ENCODE measurements around the gene HNRNPLL.

The HNRNPLL gene

GRCh38 chr2:38557217-38557616 is 45.5 kb downstream of the HNRNPLL start:
- no peak overlapping the region for H3K27ac ChIP-seq (ENCODE audit: low read depth in 2 of 2, low read length in 2 of 2)
- H3K9me3 ChIP-seq (ENCODE audit: control insufficient read depth in 2 of 2, low read length in 2 of 2) = no peaks in the 10 kb centered on the region
- no peak overlapping the region for H3K9ac ChIP-seq (ENCODE audit: low read depth in 1 of 2, low read length in 2 of 2)
- H3K4me1 ChIP-seq (ENCODE audit: control insufficient read depth in 2 of 2, insufficient read depth in 2 of 2, low read length in 2 of 2) = no peaks in the 10 kb centered on the region
- peaks cover 0 to 9% of the 10 kb centered on the region in 2 donors for H3K36me3 ChIP-seq (ENCODE audit: control insufficient read depth in 2 of 2, insufficient read depth in 2 of 2, low read length in 2 of 2)
- no peak overlapping the region for H3K4me3 ChIP-seq (ENCODE audit: low read length in 2 of 2)
- no peaks in the 10 kb centered on the region for H3K27me3 ChIP-seq (ENCODE audit: control insufficient read depth in 2 of 2, insufficient read depth in 2 of 2, low read length in 2 of 2)

- H3K9me3 ChIP-seq (ENCODE audit: control insufficient read depth in 2 of 2, low read length in 2 of 2) = no peaks in the 10 kb centered on the region
- H3K36me3 ChIP-seq (ENCODE audit: control insufficient read depth in 2 of 2, insufficient read depth in 2 of 2, low read length in 2 of 2) = peaks cover 0 to 4% of the 10 kb centered on the region in 2 donors
These were observed 46.5 kb downstream of the HNRNPLL start for GRCh38 chr2:38556006-38556801.

GRCh38 chr2:38554973-38555595 is 47.6 kb downstream of the HNRNPLL start:
- H3K27ac ChIP-seq (ENCODE audit: low read depth in 2 of 2, low read length in 2 of 2) = no peak overlapping the region
- H3K9ac ChIP-seq (ENCODE audit: low read depth in 1 of 2, low read length in 2 of 2) = no peak overlapping the region
- H3K4me3 ChIP-seq (ENCODE audit: low read length in 2 of 2) = no peak overlapping the region
- H3K9me3 ChIP-seq (ENCODE audit: control insufficient read depth in 2 of 2, low read length in 2 of 2) = no peaks in the 10 kb centered on the region
- H3K4me1 ChIP-seq (ENCODE audit: control insufficient read depth in 2 of 2, insufficient read depth in 2 of 2, low read length in 2 of 2) = no peaks in the 10 kb centered on the region
- H3K27me3 ChIP-seq (ENCODE audit: control insufficient read depth in 2 of 2, insufficient read depth in 2 of 2, low read length in 2 of 2) = no peaks in the 10 kb centered on the region
- no peaks in the 10 kb centered on the region for H3K36me3 ChIP-seq (ENCODE audit: control insufficient read depth in 2 of 2, insufficient read depth in 2 of 2, low read length in 2 of 2)

More at GRCh38 chr2:38556006-38556801, 46.5 kb downstream of the HNRNPLL start:
- no peak overlapping the region for H3K4me3 ChIP-seq (ENCODE audit: low read length in 2 of 2)
- H3K27me3 ChIP-seq (ENCODE audit: control insufficient read depth in 2 of 2, insufficient read depth in 2 of 2, low read length in 2 of 2) = no peaks in the 10 kb centered on the region
- no peak overlapping the region for H3K27ac ChIP-seq (ENCODE audit: low read depth in 2 of 2, low read length in 2 of 2)
- no peak overlapping the region for H3K9ac ChIP-seq (ENCODE audit: low read depth in 1 of 2, low read length in 2 of 2)
- H3K4me1 ChIP-seq (ENCODE audit: control insufficient read depth in 2 of 2, insufficient read depth in 2 of 2, low read length in 2 of 2) = no peaks in the 10 kb centered on the region

- Histone ChIP-seq H3K27me3 (ENCODE audit: control insufficient read depth in 2 of 2, insufficient read depth in 2 of 2, low read length in 2 of 2) (no peaks in the 10 kb centered on the region), H3K27ac (ENCODE audit: low read depth in 2 of 2, low read length in 2 of 2) (no peak overlapping the region), H3K9ac (ENCODE audit: low read depth in 1 of 2, low read length in 2 of 2) (no peak overlapping the region), H3K36me3 (ENCODE audit: control insufficient read depth in 2 of 2, insufficient read depth in 2 of 2, low read length in 2 of 2) (no peaks in the 10 kb centered on the region), H3K4me1 (ENCODE audit: control insufficient read depth in 2 of 2, insufficient read depth in 2 of 2, low read length in 2 of 2) (no peaks in the 10 kb centered on the region), H3K9me3 (ENCODE audit: control insufficient read depth in 2 of 2, low read length in 2 of 2) (no peaks in the 10 kb centered on the region), H3K4me3 (ENCODE audit: low read length in 2 of 2) (no peak overlapping the region)
These were observed 49.2 kb downstream of the HNRNPLL start for GRCh38 chr2:38553554-38553953.

GRCh38 chr2:38552259-38552658 is 50.5 kb downstream of the HNRNPLL start:
- Histone ChIP-seq H3K9ac (ENCODE audit: low read depth in 1 of 2, low read length in 2 of 2) (no peak overlapping the region), H3K9me3 (ENCODE audit: control insufficient read depth in 2 of 2, low read length in 2 of 2) (no peaks in the 10 kb centered on the region), H3K4me3 (ENCODE audit: low read length in 2 of 2) (no peak overlapping the region), H3K27me3 (ENCODE audit: control insufficient read depth in 2 of 2, insufficient read depth in 2 of 2, low read length in 2 of 2) (no peaks in the 10 kb centered on the region), H3K36me3 (ENCODE audit: control insufficient read depth in 2 of 2, insufficient read depth in 2 of 2, low read length in 2 of 2) (no peaks in the 10 kb centered on the region), H3K4me1 (ENCODE audit: control insufficient read depth in 2 of 2, insufficient read depth in 2 of 2, low read length in 2 of 2) (no peaks in the 10 kb centered on the region), H3K27ac (ENCODE audit: low read depth in 2 of 2, low read length in 2 of 2) (no peak overlapping the region)

- Histone ChIP-seq H3K9ac (ENCODE audit: low read depth in 1 of 2, low read length in 2 of 2) (no peak overlapping the region), H3K4me3 (ENCODE audit: low read length in 2 of 2) (no peak overlapping the region), H3K9me3 (ENCODE audit: control insufficient read depth in 2 of 2, low read length in 2 of 2) (no peaks in the 10 kb centered on the region), H3K27me3 (ENCODE audit: control insufficient read depth in 2 of 2, insufficient read depth in 2 of 2, low read length in 2 of 2) (no peaks in the 10 kb centered on the region), H3K4me1 (ENCODE audit: control insufficient read depth in 2 of 2, insufficient read depth in 2 of 2, low read length in 2 of 2) (no peaks in the 10 kb centered on the region), H3K36me3 (ENCODE audit: control insufficient read depth in 2 of 2, insufficient read depth in 2 of 2, low read length in 2 of 2) (no peaks in the 10 kb centered on the region), H3K27ac (ENCODE audit: low read depth in 2 of 2, low read length in 2 of 2) (no peak overlapping the region)
These were observed 51.0 kb downstream of the HNRNPLL start for GRCh38 chr2:38551746-38552145.

- Histone ChIP-seq H3K9me3 (ENCODE audit: control insufficient read depth in 2 of 2, low read length in 2 of 2) (no peaks in the 10 kb centered on the region), H3K36me3 (ENCODE audit: control insufficient read depth in 2 of 2, insufficient read depth in 2 of 2, low read length in 2 of 2) (no peaks in the 10 kb centered on the region), H3K4me3 (ENCODE audit: low read length in 2 of 2) (no peak overlapping the region), H3K9ac (ENCODE audit: low read depth in 1 of 2, low read length in 2 of 2) (no peak overlapping the region), H3K27ac (ENCODE audit: low read depth in 2 of 2, low read length in 2 of 2) (no peak overlapping the region), H3K27me3 (ENCODE audit: control insufficient read depth in 2 of 2, insufficient read depth in 2 of 2, low read length in 2 of 2) (no peaks in the 10 kb centered on the region), H3K4me1 (ENCODE audit: control insufficient read depth in 2 of 2, insufficient read depth in 2 of 2, low read length in 2 of 2) (no peaks in the 10 kb centered on the region)
These were observed 51.6 kb downstream of the HNRNPLL start for GRCh38 chr2:38551171-38551570.

GRCh38 chr2:38549851-38550250 is 52.9 kb downstream of the HNRNPLL start:
- no peaks in the 10 kb centered on the region for H3K9me3 ChIP-seq (ENCODE audit: control insufficient read depth in 2 of 2, low read length in 2 of 2)
- H3K27ac ChIP-seq (ENCODE audit: low read depth in 2 of 2, low read length in 2 of 2) = no peak overlapping the region
- no peaks in the 10 kb centered on the region for H3K4me1 ChIP-seq (ENCODE audit: control insufficient read depth in 2 of 2, insufficient read depth in 2 of 2, low read length in 2 of 2)
- H3K9ac ChIP-seq (ENCODE audit: low read depth in 1 of 2, low read length in 2 of 2) = no peak overlapping the region
- H3K36me3 ChIP-seq (ENCODE audit: control insufficient read depth in 2 of 2, insufficient read depth in 2 of 2, low read length in 2 of 2) = no peaks in the 10 kb centered on the region
- no peaks in the 10 kb centered on the region for H3K27me3 ChIP-seq (ENCODE audit: control insufficient read depth in 2 of 2, insufficient read depth in 2 of 2, low read length in 2 of 2)
- no peak overlapping the region for H3K4me3 ChIP-seq (ENCODE audit: low read length in 2 of 2)

GRCh38 chr2:38549071-38549704 is 53.5 kb downstream of the HNRNPLL start:
- Histone ChIP-seq H3K27ac (ENCODE audit: low read depth in 2 of 2, low read length in 2 of 2) (no peak overlapping the region), H3K9ac (ENCODE audit: low read depth in 1 of 2, low read length in 2 of 2) (no peak overlapping the region), H3K9me3 (ENCODE audit: control insufficient read depth in 2 of 2, low read length in 2 of 2) (no peaks in the 10 kb centered on the region), H3K4me1 (ENCODE audit: control insufficient read depth in 2 of 2, insufficient read depth in 2 of 2, low read length in 2 of 2) (no peaks in the 10 kb centered on the region), H3K4me3 (ENCODE audit: low read length in 2 of 2) (no peak overlapping the region), H3K27me3 (ENCODE audit: control insufficient read depth in 2 of 2, insufficient read depth in 2 of 2, low read length in 2 of 2) (no peaks in the 10 kb centered on the region), H3K36me3 (ENCODE audit: control insufficient read depth in 2 of 2, insufficient read depth in 2 of 2, low read length in 2 of 2) (no peaks in the 10 kb centered on the region)

GRCh38 chr2:38547791-38548190 is 54.9 kb downstream of the HNRNPLL start:
- no peaks in the 10 kb centered on the region for H3K27me3 ChIP-seq (ENCODE audit: control insufficient read depth in 2 of 2, insufficient read depth in 2 of 2, low read length in 2 of 2)
- no peaks in the 10 kb centered on the region for H3K9me3 ChIP-seq (ENCODE audit: control insufficient read depth in 2 of 2, low read length in 2 of 2)
- no peak overlapping the region for H3K9ac ChIP-seq (ENCODE audit: low read depth in 1 of 2, low read length in 2 of 2)
- H3K36me3 ChIP-seq (ENCODE audit: control insufficient read depth in 2 of 2, insufficient read depth in 2 of 2, low read length in 2 of 2) = no peaks in the 10 kb centered on the region
- H3K4me1 ChIP-seq (ENCODE audit: control insufficient read depth in 2 of 2, insufficient read depth in 2 of 2, low read length in 2 of 2) = no peaks in the 10 kb centered on the region
- H3K27ac ChIP-seq (ENCODE audit: low read depth in 2 of 2, low read length in 2 of 2) = no peak overlapping the region
- no peak overlapping the region for H3K4me3 ChIP-seq (ENCODE audit: low read length in 2 of 2)
